HEK293T (cell line): ENCODE measurements around the gene PDIK1L.

ENCODE experiments used
- ARNT ChIP-seq: fragments of 450-650 bp; IDR thresholded peaks from 2 replicates; pipeline ENCODE4 v1.6.1; 2017; ENCODE audit warnings: mild to moderate bottlenecking
- FOXK2 ChIP-seq: fragments of 450-650 bp; IDR thresholded peaks from 2 replicates; pipeline ENCODE4 v1.6.1; 2016; ENCODE audit warnings: mild to moderate bottlenecking
- HDGF ChIP-seq: fragments of 450-650 bp; IDR thresholded peaks from 2 replicates; pipeline ENCODE4 v1.6.1; 2017; ENCODE audit warnings: antibody characterized with exemption, borderline replicate concordance
- SP1 ChIP-seq: fragments of 450-650 bp; IDR thresholded peaks from 2 replicates; pipeline ENCODE4 v1.6.1; 2017

- no peak for TF ChIP-seq SP1
- no peak for TF ChIP-seq ARNT
- no peak for TF ChIP-seq HDGF
- no peak for TF ChIP-seq FOXK2
Measured at GRCh38 chr1:26163684-26164035, 52.0 kb downstream of the PDIK1L start.
